HG02943 (cell line): ENCODE results near the gene SHISAL1.

Experiments used
- ATAC-seq: cut with Tn5 transposase; IDR thresholded peaks from one replicate; pipeline ENCODE4 v1.9.1; 2021; ENCODE audit warnings: mild to moderate bottlenecking, low read depth, moderate library complexity; ENCODE audit not compliant: unreplicated experiment

The SHISAL1 gene

DNA sequence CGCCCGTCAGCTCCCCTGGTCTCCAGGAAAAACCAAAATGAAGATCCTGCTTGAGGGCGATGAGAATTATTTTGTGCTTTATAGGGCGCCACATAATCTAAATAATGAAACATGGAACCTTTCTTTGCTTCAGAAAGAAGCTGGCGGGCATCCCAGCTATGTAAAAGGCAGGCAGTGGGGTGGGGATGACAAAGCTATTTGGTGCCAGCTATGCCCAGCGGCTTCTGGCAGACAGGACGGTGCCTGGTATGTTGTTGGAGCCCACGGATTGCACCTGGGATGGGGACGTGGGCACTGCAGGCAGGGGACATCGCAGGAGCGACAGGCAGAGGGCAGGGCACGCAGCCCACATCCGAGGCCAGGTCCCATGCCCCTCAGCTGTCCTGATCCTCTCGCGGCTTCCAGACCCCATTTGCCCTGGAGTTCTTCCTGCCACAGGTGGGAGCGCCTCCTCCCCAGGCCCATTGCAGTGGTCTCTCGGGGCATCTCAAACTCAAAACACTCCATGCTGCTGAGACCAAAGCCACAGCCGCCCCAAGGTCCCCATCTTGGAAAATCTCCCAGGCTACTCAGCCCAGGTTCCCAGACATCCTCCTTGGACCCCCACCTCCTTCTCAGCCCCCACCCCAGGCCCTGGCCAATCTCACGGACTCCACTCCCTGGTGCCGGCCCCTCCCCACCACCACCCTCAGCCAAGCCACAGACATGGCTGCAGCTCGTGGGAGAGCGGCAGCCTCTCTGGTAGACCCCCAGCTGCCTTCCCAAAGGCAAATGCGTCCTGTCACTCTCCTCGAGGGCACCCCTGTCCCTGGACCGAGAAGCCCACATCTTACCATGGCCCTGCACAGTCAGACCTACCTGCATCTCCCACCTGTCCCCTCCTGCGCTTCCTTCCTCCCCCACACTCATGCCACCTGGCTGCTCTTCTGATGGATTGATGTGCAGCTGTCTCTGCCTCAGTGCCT lies 45.7 kb downstream of the SHISAL1 start:
- no peak for ATAC-seq

DNA sequence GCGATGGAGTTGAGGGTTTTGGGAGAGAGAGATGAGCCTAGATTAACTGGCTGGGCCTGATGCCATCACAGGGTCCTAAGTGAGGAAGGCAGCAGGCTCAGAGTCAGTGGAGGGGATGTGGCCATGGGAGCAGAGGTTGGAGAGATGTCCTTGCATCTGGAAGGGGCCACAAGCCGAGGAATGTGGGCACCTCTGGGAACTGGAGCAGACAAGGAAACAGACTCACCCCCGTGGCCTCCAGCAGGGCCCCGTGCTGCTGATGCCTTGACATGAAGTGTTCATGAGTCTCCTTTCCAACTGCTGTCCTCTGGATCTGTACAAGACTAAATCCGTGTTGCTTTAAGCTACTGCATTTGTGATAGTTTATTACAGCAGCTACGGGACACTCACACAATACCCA lies 49.2 kb downstream of the SHISAL1 start:
- no peak for ATAC-seq

DNA sequence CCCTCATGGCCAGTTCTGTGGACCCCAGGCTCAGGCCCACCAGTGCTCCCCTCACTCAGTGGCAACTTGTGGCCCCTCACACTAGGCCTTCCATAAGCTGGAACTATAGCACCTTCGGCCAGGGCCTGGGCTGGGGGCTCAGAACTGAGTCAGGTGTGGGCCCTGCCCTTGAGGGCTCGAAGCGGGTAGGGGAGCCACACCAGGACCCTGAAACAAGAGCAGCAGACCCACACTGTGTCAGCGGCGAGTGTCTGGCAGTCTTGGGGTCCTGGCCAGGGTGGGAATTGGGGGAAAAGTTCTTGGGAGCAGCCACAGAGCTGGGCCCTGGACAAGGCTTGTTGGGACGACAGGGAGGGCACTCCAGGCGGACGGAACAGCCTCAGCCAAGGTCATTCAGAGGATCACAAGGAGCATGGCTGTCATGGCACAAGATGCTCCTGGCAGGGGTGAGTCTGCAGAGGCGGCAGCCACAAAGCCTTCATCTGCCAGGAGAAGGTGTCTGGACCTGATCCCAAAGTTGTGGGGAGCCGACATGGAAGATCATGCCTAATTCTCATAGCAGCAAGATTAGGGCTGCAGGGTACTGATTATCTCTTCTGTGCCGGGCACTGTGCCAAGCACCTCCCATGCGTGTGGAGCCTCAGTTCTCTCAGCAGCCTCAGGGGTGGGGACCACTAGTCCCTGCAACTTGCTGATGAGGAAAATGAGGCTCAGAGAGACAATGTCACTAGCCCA lies 50.7 kb downstream of the SHISAL1 start:
- ATAC-seq: no peak

- no peak for ATAC-seq
Measured at GRCh38 chr22:44261164-44261860, 51.4 kb downstream of the SHISAL1 start.

DNA sequence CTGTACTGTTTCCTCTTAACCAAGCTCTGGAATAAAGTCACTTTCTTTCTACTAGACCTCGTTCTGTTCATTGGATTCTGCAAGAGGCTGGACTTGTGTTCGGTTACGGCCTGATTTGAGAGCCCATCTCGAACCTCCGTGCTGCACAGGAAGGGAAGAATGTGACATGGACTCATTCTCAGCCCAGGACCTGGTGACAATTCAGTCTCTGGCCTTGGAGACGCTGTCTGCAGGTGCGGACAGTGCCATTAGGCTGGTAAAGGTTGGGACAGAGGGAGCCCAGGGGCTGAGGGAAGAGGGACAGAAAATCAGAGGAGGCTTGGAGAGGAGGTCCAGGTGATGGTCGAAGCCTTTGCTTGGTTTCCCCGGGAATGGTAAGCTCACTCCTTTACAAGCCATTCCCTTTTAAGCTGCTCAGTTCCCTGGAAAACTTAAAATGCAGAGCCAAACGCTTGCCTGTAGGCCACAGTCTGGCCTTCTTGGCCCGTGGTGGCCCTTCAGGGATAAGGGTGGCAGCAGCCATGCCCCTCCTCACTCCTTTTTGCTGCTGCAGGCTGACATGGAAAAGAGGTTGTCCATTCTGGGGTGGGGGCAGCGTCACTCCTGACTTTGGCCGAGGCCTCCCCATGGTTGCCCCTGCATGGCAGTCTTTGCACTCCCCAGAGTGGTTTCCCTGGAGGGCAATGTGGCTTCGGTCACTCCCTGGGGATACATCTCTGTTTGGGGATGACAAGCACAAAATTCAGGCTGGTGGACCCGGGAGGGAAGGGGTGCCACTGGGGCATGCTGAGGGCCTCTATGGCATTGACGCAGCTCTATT lies 52.3 kb downstream of the SHISAL1 start:
- no peak for ATAC-seq

- no peak for ATAC-seq
Measured at GRCh38 chr22:44259366-44260215, 53.2 kb downstream of the SHISAL1 start.

- ATAC-seq: no peak
Measured at GRCh38 chr22:44256556-44257485, 55.9 kb downstream of the SHISAL1 start.

DNA sequence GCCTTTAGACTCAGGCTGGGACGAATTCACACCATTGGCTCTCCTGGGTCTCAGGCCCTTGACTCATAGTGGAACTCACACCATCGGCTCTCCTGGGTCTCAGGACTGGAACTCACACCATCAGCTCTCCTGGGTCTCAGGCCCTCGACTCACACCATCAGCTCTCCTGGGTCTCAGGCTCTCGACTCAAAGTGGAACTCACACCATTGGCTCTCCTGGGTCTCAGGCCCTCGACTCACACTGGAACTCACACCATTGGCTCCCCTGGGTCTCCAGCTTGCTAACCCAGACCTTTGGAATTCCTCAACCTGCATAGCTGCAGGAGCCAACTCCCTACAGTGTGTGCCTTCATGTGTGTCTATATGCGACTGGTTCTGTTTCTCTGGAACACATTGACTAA lies 56.7 kb downstream of the SHISAL1 start:
- no peak for ATAC-seq

DNA sequence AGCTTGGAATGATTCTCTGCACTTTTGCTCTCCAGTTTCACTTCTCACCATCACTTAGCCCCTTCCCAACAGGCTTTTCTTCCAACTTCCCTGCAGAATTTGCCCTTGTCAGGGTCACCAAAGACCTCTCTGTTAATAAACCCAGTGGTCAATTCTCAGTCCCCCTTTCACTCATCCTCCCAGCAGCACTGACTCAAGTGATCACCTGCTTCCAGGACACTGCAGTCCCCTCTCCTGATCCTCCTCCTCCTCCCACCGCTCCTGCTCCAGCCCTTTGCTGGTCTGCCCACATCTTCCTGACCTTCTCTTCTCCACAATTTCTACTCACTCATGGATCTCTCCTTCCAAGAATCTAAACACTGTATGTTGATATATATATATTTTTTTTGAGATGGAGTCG lies 57.9 kb downstream of the SHISAL1 start:
- ATAC-seq: no peak

DNA sequence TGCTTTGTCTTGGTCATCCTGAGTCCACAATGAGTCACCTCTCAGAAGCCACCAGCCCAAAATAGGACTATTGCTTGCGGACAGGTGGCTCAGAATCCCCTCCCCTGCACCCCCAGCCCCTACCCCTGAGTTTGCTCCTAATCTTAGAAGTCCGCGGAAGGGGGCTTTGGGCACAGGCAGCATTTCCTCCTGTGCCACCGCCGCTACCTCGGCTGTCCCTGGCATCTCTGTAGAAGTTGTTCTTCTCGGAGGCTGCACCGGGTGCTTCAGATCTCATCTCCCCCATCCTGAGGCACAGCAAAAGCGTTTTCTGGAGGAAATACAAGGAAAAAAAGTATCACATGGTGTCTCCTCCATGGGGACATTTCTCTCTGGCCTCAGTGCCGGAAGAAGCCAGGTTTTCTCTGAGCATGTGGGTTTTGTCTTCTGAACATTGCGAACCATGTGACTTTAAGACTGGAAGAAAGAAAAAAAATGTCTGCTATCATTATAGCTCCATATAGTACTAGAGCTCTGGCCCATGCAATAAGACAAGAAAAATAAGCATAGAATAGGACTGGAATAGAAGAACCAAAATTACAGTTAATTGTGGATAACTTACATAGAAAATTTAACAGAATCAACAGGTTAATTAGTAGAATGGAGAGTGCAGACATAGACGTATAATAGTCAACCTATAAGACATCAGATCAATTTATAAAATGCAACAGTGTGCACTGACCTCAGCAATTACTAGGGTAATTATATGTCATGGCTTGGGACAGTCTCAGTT lies 63.2 kb downstream of the SHISAL1 start:
- no peak for ATAC-seq

DNA sequence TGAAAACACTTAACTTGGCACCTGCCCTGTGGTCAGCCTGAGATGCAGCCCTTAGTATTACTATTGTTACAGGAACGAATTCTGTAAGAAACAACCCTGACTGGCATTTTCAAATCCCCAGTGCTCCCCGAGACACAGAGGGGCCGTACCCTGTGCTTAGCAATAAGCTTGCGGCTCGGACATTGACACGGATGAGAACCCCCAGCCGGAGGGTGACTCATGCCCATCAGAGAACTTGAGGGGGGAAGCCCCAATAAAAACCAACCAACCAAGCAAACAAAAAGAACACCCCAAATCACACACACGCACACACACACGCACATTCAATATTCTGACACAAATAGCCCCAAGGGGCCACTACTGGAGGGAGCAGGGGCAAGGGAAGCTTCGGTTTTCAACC lies 63.8 kb downstream of the SHISAL1 start:
- ATAC-seq: no peak

DNA sequence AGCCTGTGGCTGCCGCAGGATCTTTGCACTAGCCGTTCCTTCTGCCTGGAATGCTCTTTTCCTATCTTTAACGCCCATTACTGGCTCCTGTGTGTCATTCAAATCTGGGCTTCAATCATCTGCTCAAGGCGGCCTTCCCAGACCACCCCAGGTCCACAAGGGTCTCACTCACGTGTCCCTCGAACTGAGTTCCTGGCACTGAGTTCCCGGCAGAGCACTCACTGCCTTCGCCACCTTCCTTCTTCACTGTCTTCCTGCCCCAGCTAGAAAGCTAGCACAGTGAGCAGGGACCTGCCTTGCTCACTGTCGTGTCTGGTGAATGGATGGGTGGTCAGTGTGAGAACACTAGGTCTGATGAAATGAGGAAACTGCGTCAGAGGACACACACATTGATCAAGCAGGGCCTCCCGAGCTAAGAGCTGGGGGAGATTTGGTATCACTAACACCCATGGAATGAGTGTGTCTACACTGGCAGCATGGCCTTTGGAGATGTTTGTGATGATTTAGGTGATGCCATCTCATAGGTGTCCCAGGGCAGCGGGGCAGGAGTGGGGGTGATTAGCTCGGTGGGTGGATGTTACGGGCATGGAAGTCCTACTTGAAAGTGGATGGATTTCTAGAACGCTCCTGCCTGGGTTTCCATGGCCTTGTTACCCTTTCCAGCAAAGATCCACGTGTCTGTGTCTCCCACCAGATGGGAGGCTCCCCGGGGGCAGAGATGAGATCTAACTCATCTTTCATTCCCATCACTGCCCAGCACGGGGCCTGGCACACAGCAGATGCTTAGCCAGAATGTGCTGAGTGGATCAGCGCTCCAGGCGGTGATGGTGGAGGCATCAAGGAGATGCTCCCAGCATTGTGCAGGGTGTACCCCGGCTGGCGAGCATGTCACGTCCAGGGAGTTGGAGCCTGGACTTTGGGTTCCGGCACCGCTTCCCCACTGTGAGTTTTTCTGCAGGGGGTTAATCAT lies 64.5 kb downstream of the SHISAL1 start:
- ATAC-seq: no peak

GRCh38 chr22:44247346-44247745 lies 65.4 kb downstream of the SHISAL1 start:
- ATAC-seq: no peak

GRCh38 chr22:44246615-44247326 lies 66.0 kb downstream of the SHISAL1 start:
- no peak for ATAC-seq

GRCh38 chr22:44245867-44246266 lies 66.9 kb downstream of the SHISAL1 start:
- ATAC-seq: no peak

GRCh38 chr22:44245438-44245837 lies 67.3 kb downstream of the SHISAL1 start:
- no peak for ATAC-seq
